ENCODE data around the gene CA11. TPM values are rescaled to one million over a fixed set of nuclear protein-coding genes. Genes with fewer than 3 reads are reported as not detected.
A peak's percentile ranks its signal among the peaks of the same experiment; 100 is the strongest.
"Not testable (repeated sequence)": the region's sequence is repeated elsewhere in the genome, so short reads cannot be mapped to it uniquely, and the experiment has no call there.

CA11 gene
- 103 TPM in 2 replicates for total RNA-seq (2014; rRNA removed; shearing (Covaris generic))

GRCh38 chr19:48646001-48646721 is at the start of gene CA11:
Gene CA11, minus strand, starts transcription at chr19:48646187. Its CDS starts 555 bp downstream, at chr19:48645632.
- peak; percentile 96 for DNase-seq (ENCODE audit: low spot score)
- in situ Hi-C loops (cut with HindIII; ENCODE audit: low sequenced_read_pairs): no loop called here

- in situ Hi-C loops (cut with HindIII; ENCODE audit: low sequenced_read_pairs); DNase-seq (ENCODE audit: low spot score): not testable (repeated sequence)
Observed at GRCh38 chr19:48693629-48694028, 47.6 kb upstream of the CA11 start.

GRCh38 chr19:48689449-48689848 is 43.5 kb upstream of the CA11 start:
- in situ Hi-C loops (cut with HindIII; ENCODE audit: low sequenced_read_pairs): no loop called here
- peak; percentile 92 for DNase-seq (ENCODE audit: low spot score)

GRCh38 chr19:48687776-48688175 is 41.8 kb upstream of the CA11 start:
- DNase-seq (ENCODE audit: low spot score): no peak
- in situ Hi-C loops (cut with HindIII; ENCODE audit: low sequenced_read_pairs): no loop called here

- DNase-seq (ENCODE audit: low spot score); in situ Hi-C loops (cut with HindIII; ENCODE audit: low sequenced_read_pairs): not testable (repeated sequence)
Observed at GRCh38 chr19:48686637-48687036, 40.6 kb upstream of the CA11 start.

- in situ Hi-C loops (cut with HindIII; ENCODE audit: low sequenced_read_pairs): no loop called here
- DNase-seq (ENCODE audit: low spot score): peak; percentile 36
Observed at GRCh38 chr19:48686088-48686487, 40.1 kb upstream of the CA11 start.

- in situ Hi-C loops (cut with HindIII; ENCODE audit: low sequenced_read_pairs): no loop called here
- DNase-seq (ENCODE audit: low spot score): no peak
Observed at GRCh38 chr19:48685583-48685982, 39.6 kb upstream of the CA11 start.

- in situ Hi-C loops (cut with HindIII; ENCODE audit: low sequenced_read_pairs): no loop called here
- DNase-seq (ENCODE audit: low spot score): peak; percentile 52
Observed at GRCh38 chr19:48683349-48683748, 37.4 kb upstream of the CA11 start.

- in situ Hi-C loops (cut with HindIII; ENCODE audit: low sequenced_read_pairs): no loop called here
Observed at GRCh38 chr19:48681127-48681470, 35.1 kb upstream of the CA11 start.

GRCh38 chr19:48680436-48681126 is 34.6 kb upstream of the CA11 start:
- in situ Hi-C loops (cut with HindIII; ENCODE audit: low sequenced_read_pairs): no loop called here
- no peak for DNase-seq (ENCODE audit: low spot score)

More at GRCh38 chr19:48681127-48681470, 35.1 kb upstream of the CA11 start:
- no peak for DNase-seq (ENCODE audit: low spot score)

GRCh38 chr19:48680006-48680405 is 34.0 kb upstream of the CA11 start:
- DNase-seq (ENCODE audit: low spot score): not testable (repeated sequence)

GRCh38 chr19:48678201-48678600 is 32.2 kb upstream of the CA11 start:
- no peak for DNase-seq (ENCODE audit: low spot score)
- in situ Hi-C loops (cut with HindIII; ENCODE audit: low sequenced_read_pairs): no loop called here

More at GRCh38 chr19:48680006-48680405, 34.0 kb upstream of the CA11 start:
- in situ Hi-C loops (cut with HindIII; ENCODE audit: low sequenced_read_pairs): not testable (repeated sequence)

- in situ Hi-C loops (cut with HindIII; ENCODE audit: low sequenced_read_pairs): no loop called here
Observed at GRCh38 chr19:48676887-48677286, 30.9 kb upstream of the CA11 start.

GRCh38 chr19:48676487-48676886 is 30.5 kb upstream of the CA11 start:
- in situ Hi-C loops (cut with HindIII; ENCODE audit: low sequenced_read_pairs): no loop called here
- no peak for DNase-seq (ENCODE audit: low spot score)

More at GRCh38 chr19:48676887-48677286, 30.9 kb upstream of the CA11 start:
- DNase-seq (ENCODE audit: low spot score): no peak

GRCh38 chr19:48674921-48675824 is 29.2 kb upstream of the CA11 start:
- peak; percentile 96 for DNase-seq (ENCODE audit: low spot score)
- in situ Hi-C loops (cut with HindIII; ENCODE audit: low sequenced_read_pairs): no loop called here

GRCh38 chr19:48674216-48674809 is 28.3 kb upstream of the CA11 start:
- in situ Hi-C loops (cut with HindIII; ENCODE audit: low sequenced_read_pairs): no loop called here
- DNase-seq (ENCODE audit: low spot score): no peak

GRCh38 chr19:48673436-48674100 is 27.6 kb upstream of the CA11 start:
- in situ Hi-C loops (cut with HindIII; ENCODE audit: low sequenced_read_pairs): no loop called here
- no peak for DNase-seq (ENCODE audit: low spot score)

GRCh38 chr19:48672994-48673393 is 27.0 kb upstream of the CA11 start, which contains the start of gene NTN5:
Gene NTN5, minus strand, starts transcription at chr19:48673017. Its CDS starts 2,031 bp downstream, at chr19:48670986.
- DNase-seq (ENCODE audit: low spot score): no peak
- in situ Hi-C loops (cut with HindIII; ENCODE audit: low sequenced_read_pairs): no loop called here

Measured in G401 (cell line).